ENCODE results near the gene TBCEL.

TBCEL gene

GRCh38 chr11:121054266-121054665 lies 30.4 kb downstream of the TBCEL start:
- no peak for DNase-seq (ENCODE audit: low read depth)

GRCh38 chr11:121055076-121055475 lies 31.2 kb downstream of the TBCEL start:
- no peak overlapping the region for H3K4me3 ChIP-seq (ENCODE audit: low read depth, low read length)
- DNase-seq (ENCODE audit: low read depth), result no peak

More at GRCh38 chr11:121054266-121054665, 30.4 kb downstream of the TBCEL start:
- no peak overlapping the region for H3K4me3 ChIP-seq (ENCODE audit: low read depth, low read length)

GRCh38 chr11:121057922-121058321 lies 34.0 kb downstream of the TBCEL start:
- no peak for DNase-seq (ENCODE audit: low read depth)
- no peak overlapping the region for H3K4me3 ChIP-seq (ENCODE audit: low read depth, low read length)

- no peak for DNase-seq (ENCODE audit: low read depth)
Observed at GRCh38 chr11:121058941-121059340, 35.0 kb downstream of the TBCEL start.

GRCh38 chr11:121059605-121060004 lies 35.7 kb downstream of the TBCEL start:
- no peak overlapping the region for H3K4me3 ChIP-seq (ENCODE audit: low read depth, low read length)
- no peak for DNase-seq (ENCODE audit: low read depth)

More at GRCh38 chr11:121058941-121059340, 35.0 kb downstream of the TBCEL start:
- H3K4me3 ChIP-seq (ENCODE audit: low read depth, low read length), result no peak overlapping the region

GRCh38 chr11:121063728-121064127 lies 39.8 kb downstream of the TBCEL start:
- DNase-seq (ENCODE audit: low read depth), result no peak
- no peak overlapping the region for H3K4me3 ChIP-seq (ENCODE audit: low read depth, low read length)

GRCh38 chr11:121066623-121067022 lies 42.7 kb downstream of the TBCEL start:
- no peak overlapping the region for H3K4me3 ChIP-seq (ENCODE audit: low read depth, low read length)
- no peak for DNase-seq (ENCODE audit: low read depth)

GRCh38 chr11:121067026-121067425 lies 43.1 kb downstream of the TBCEL start:
- DNase-seq (ENCODE audit: low read depth), result no peak
- no peak overlapping the region for H3K4me3 ChIP-seq (ENCODE audit: low read depth, low read length)

- no peak overlapping the region for H3K4me3 ChIP-seq (ENCODE audit: low read depth, low read length)
- peak; percentile 2 for DNase-seq (ENCODE audit: low read depth)
Observed at GRCh38 chr11:121067453-121067852, 43.6 kb downstream of the TBCEL start.

GRCh38 chr11:121067962-121068647 lies 44.2 kb downstream of the TBCEL start:
- H3K4me3 ChIP-seq (ENCODE audit: low read depth, low read length), result no peak overlapping the region
- no peak for DNase-seq (ENCODE audit: low read depth)

- H3K4me3 ChIP-seq (ENCODE audit: low read depth, low read length), result no peak overlapping the region
- no peak for DNase-seq (ENCODE audit: low read depth)
Observed at GRCh38 chr11:121068787-121069186, 44.9 kb downstream of the TBCEL start.

GRCh38 chr11:121070951-121071845 lies 47.3 kb downstream of the TBCEL start:
- H3K4me3 ChIP-seq (ENCODE audit: low read depth, low read length), result no peak overlapping the region
- DNase-seq (ENCODE audit: low read depth), result no peak

GRCh38 chr11:121071846-121072450 lies 48.0 kb downstream of the TBCEL start:
- no peak for DNase-seq (ENCODE audit: low read depth)
- H3K4me3 ChIP-seq (ENCODE audit: low read depth, low read length), result no peak overlapping the region

- no peak for DNase-seq (ENCODE audit: low read depth)
Observed at GRCh38 chr11:121081321-121081720, 57.4 kb downstream of the TBCEL start.

GRCh38 chr11:121082219-121082618 lies 58.3 kb downstream of the TBCEL start:
- no peak for DNase-seq (ENCODE audit: low read depth)
- no peak overlapping the region for H3K4me3 ChIP-seq (ENCODE audit: low read depth, low read length)

More at GRCh38 chr11:121081321-121081720, 57.4 kb downstream of the TBCEL start:
- H3K4me3 ChIP-seq (ENCODE audit: low read depth, low read length), result no peak overlapping the region

- no peak for DNase-seq (ENCODE audit: low read depth)
Observed at GRCh38 chr11:121082670-121083069, 58.8 kb downstream of the TBCEL start.

GRCh38 chr11:121086866-121087265 lies 63.0 kb downstream of the TBCEL start:
- H3K4me3 ChIP-seq (ENCODE audit: low read depth, low read length), result no peak overlapping the region
- no peak for DNase-seq (ENCODE audit: low read depth)

More at GRCh38 chr11:121082670-121083069, 58.8 kb downstream of the TBCEL start:
- H3K4me3 ChIP-seq (ENCODE audit: low read depth, low read length), result no peak overlapping the region

- no peak overlapping the region for H3K4me3 ChIP-seq (ENCODE audit: low read depth, low read length)
- no peak for DNase-seq (ENCODE audit: low read depth)
Observed at GRCh38 chr11:121089566-121089965, 65.7 kb downstream of the TBCEL start.

GRCh38 chr11:121090145-121090721 lies 66.3 kb downstream of the TBCEL start:
- no peak overlapping the region for H3K4me3 ChIP-seq (ENCODE audit: low read depth, low read length)
- DNase-seq (ENCODE audit: low read depth), result no peak

All from skeletal muscle cell (primary cell).